K562 (cell line): Measurements from ENCODE around the gene CLEC3B. TPM values are rescaled to one million over a fixed set of nuclear protein-coding genes. Genes with fewer than 3 reads are reported as not detected.
A peak's percentile ranks its signal among the peaks of the same experiment; 100 is the strongest.

Experiments
- CAMTA2 ChIP-seq: fragments of 250-450 bp; sonication (Bioruptor Pico); conservative IDR thresholded peaks from 2 replicates; pipeline ENCODE4 v1.5.1; 2022
- CBX2 ChIP-seq: fragments of 200-600 bp; sonication (generic); IDR thresholded peaks from one replicate; pipeline ENCODE4 v1.6.1; 2012; ENCODE audit warnings: mild to moderate bottlenecking, low read length, inconsistent platforms; ENCODE audit not compliant: insufficient read depth, poor library complexity, severe bottlenecking
- ETV5 ChIP-seq: sonication (generic); formaldehyde crosslinking; IDR thresholded peaks from 2 replicates; pipeline ENCODE4 v1.4.0; 2020; ENCODE audit warnings: low read depth, mild to moderate bottlenecking, missing genetic modification reagents
- FUS ChIP-seq: fragments of 200-400 bp; formaldehyde crosslinking; optimal IDR thresholded peaks from 2 replicates; pipeline ENCODE3; 2017; ENCODE audit warnings: low read depth, low read length
- HES1 ChIP-seq: fragments of 450-650 bp; IDR thresholded peaks from 2 replicates; pipeline ENCODE4 v1.6.1; 2016; ENCODE audit warnings: low read depth, mild to moderate bottlenecking, moderate library complexity
- HNRNPL ChIP-seq: fragments of 200-400 bp; formaldehyde crosslinking; IDR thresholded peaks from 2 replicates; pipeline ENCODE4 v1.6.1; 2017; ENCODE audit warnings: low read depth, mild to moderate bottlenecking, low read length
- IRF2 ChIP-seq: sonication (generic); formaldehyde crosslinking; IDR thresholded peaks from 2 replicates; pipeline ENCODE4 v1.8.1; 2022; ENCODE audit warnings: mild to moderate bottlenecking, missing genetic modification reagents
- KDM2B ChIP-seq: fragments of 250-450 bp; sonication (Bioruptor Pico); IDR thresholded peaks from 2 replicates; pipeline ENCODE4 v1.8.0; 2021; ENCODE audit warnings: mild to moderate bottlenecking, moderate library complexity
- NFIC ChIP-seq: fragments of 450-650 bp; IDR thresholded peaks from 2 replicates; pipeline ENCODE4 v1.6.1; 2017; ENCODE audit warnings: mild to moderate bottlenecking, inconsistent platforms
- POU5F1 ChIP-seq: fragments of 150-350 bp; IDR thresholded peaks from 2 replicates; pipeline ENCODE4 v1.6.1; 2014; ENCODE audit warnings: borderline replicate concordance, low read length, low read depth, mild to moderate bottlenecking; ENCODE audit not compliant: partially characterized antibody
- PURB ChIP-seq: sonication (generic); formaldehyde crosslinking; IDR thresholded peaks from 2 replicates; pipeline ENCODE4 v1.9.0; 2021; ENCODE audit warnings: low read depth, mild to moderate bottlenecking, missing genetic modification reagents
- SLC30A9 ChIP-seq: fragments of 250-450 bp; sonication (Bioruptor Pico); IDR thresholded peaks from 2 replicates; pipeline ENCODE4 v1.8.0; 2022; ENCODE audit warnings: mild to moderate bottlenecking, moderate library complexity
- SNIP1 ChIP-seq: fragments of 450-650 bp; IDR thresholded peaks from 2 replicates; pipeline ENCODE4 v1.7.1; 2017; ENCODE audit warnings: low read depth, mild to moderate bottlenecking
- TARDBP ChIP-seq: fragments of 450-650 bp; IDR thresholded peaks from 2 replicates; pipeline ENCODE4 v1.6.1; 2016
- ZBTB33 ChIP-seq: sonication (generic); formaldehyde crosslinking; IDR thresholded peaks from 2 replicates; pipeline ENCODE4 v1.8.1; 2023; ENCODE audit warnings: mild to moderate bottlenecking, missing genetic modification reagents
- ZBTB5 ChIP-seq: fragments of 450-650 bp; IDR thresholded peaks from 2 replicates; pipeline ENCODE4 v1.6.1; 2017; ENCODE audit warnings: antibody characterized with exemption
- ZNF696 ChIP-seq: fragments of 250-450 bp; sonication (Bioruptor Pico); conservative IDR thresholded peaks from 2 replicates; pipeline ENCODE4 v1.4.0; 2020; ENCODE audit warnings: mild to moderate bottlenecking, moderate library complexity
- polyA plus RNA-seq, 8 experiments: library from polyadenylated mRNA; depleted of rRNA in 4 of 8; stranded (reverse) in 5 of 8; unstranded in 3 of 8; fragments of >200 nt; fragmentation: Nextera tagmentation in 2 of 8; fragmentation: Illumina TruSeq in 1 of 8; extraction: Ambion mirVana in 2 of 8; extraction: Trizol in 1 of 8; gene quantifications; 2 replicates each; pipeline versions ENCODE4 v1.2.1 to v1.2.3, GENCODE V29; 2011 to 2014; ENCODE audit warnings: inconsistent platforms in 1 of 8, missing spikeins in 1 of 8
- total RNA-seq, 7 experiments: library from RNA; depleted of rRNA in 6 of 7; stranded (reverse); fragments of >200 nt in 6 of 7; fragmentation: Illumina TruSeq in 2 of 7; extraction: Trizol in 2 of 7; gene quantifications; 2 replicates each; pipeline versions ENCODE4 v1.2.1 to v1.2.3, GENCODE V29; 2011 to 2021; ENCODE audit warnings: low replicate concordance in 1 of 7
- TF ChIP-seq, protein P1 (sequence below): sonication (generic); formaldehyde crosslinking; IDR thresholded peaks from 2 replicates; pipeline ENCODE4 v1.8.1; 2023; ENCODE audit warnings: mild to moderate bottlenecking, missing genetic modification reagents
- TF ChIP-seq, protein P2 (sequence below), 2 experiments: fragments of 250-450 bp in 1 of 2; fragments of 450-650 bp in 1 of 2; sonication (Bioruptor Pico) in 1 of 2; IDR thresholded peaks; 2 replicates each; pipeline versions ENCODE4 v1.6.1 to v1.8.0; 2016 to 2021; ENCODE audit warnings: mild to moderate bottlenecking in 2 of 2, moderate library complexity in 2 of 2, missing compliant biosample characterization in 1 of 2, missing genetic modification characterization in 1 of 2

Gene CLEC3B
- total and polyA plus RNA-seq, 9 of the 15 experiments (the other 6 are each of a cell fraction or from before 2014, with no cell fraction given) = not detected

- TF ChIP-seq PURB (CRISPR knock-in tag) (no peak), ZBTB5 (peak; percentile 65), ETV5 (CRISPR knock-in tag) (peak; percentile 98), TARDBP (peak; percentile 70), CAMTA2 (CRISPR knock-in tag) (peak; percentile 100), POU5F1 (no peak), HES1 (peak; percentile 65; the same call in 1 of the 2 replicates), FUS (no peak), NFIC (peak; percentile 45; the same call in 1 of the 2 replicates), IRF2 (CRISPR knock-in tag) (no peak), KDM2B (CRISPR knock-in tag) (peak; percentile 100), HNRNPL (peak; percentile 62; the same call in 1 of the 2 replicates), SNIP1 (no peak), CBX2 (no peak), SLC30A9 (peak; percentile 100), ZBTB33 (CRISPR knock-in tag) (peak; percentile 50; the same call in 1 of the 2 replicates), ZNF696 (CRISPR knock-in tag) (peak; percentile 98)
- TF ChIP-seq, protein P1, sequence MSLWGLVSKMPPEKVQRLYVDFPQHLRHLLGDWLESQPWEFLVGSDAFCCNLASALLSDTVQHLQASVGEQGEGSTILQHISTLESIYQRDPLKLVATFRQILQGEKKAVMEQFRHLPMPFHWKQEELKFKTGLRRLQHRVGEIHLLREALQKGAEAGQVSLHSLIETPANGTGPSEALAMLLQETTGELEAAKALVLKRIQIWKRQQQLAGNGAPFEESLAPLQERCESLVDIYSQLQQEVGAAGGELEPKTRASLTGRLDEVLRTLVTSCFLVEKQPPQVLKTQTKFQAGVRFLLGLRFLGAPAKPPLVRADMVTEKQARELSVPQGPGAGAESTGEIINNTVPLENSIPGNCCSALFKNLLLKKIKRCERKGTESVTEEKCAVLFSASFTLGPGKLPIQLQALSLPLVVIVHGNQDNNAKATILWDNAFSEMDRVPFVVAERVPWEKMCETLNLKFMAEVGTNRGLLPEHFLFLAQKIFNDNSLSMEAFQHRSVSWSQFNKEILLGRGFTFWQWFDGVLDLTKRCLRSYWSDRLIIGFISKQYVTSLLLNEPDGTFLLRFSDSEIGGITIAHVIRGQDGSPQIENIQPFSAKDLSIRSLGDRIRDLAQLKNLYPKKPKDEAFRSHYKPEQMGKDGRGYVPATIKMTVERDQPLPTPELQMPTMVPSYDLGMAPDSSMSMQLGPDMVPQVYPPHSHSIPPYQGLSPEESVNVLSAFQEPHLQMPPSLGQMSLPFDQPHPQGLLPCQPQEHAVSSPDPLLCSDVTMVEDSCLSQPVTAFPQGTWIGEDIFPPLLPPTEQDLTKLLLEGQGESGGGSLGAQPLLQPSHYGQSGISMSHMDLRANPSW (CRISPR knock-in tag) = no peak
- TF ChIP-seq, protein P2, sequence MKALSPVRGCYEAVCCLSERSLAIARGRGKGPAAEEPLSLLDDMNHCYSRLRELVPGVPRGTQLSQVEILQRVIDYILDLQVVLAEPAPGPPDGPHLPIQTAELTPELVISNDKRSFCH (CRISPR knock-in tag; IDR thresholded peaks at IDR 0.05) = peak; percentile 100
- TF ChIP-seq, protein P2 (tag; IDR thresholded peaks at IDR 0.05) = peak; percentile 100
Measured at GRCh38 chr3:45064512-45065372, 38.6 kb downstream of the CLEC3B start (continued).
